Progenitor cell of endocrine pancreas (in vitro differentiated cells): ENCODE measurements around the gene TRAF3IP3. TPM values are rescaled to one million over a fixed set of nuclear protein-coding genes. Genes with fewer than 3 reads are reported as not detected.

Experiments
- DNase-seq: peaks from one replicate; pipeline ENCODE4 v3.0.0; 2021; ENCODE audit warnings: low spot score; ENCODE audit not compliant: unreplicated experiment
- H3K27ac Mint-ChIP-seq: 2 replicates; pipeline ENCODE4 v1.8.0; 2021; ENCODE audit warnings: mild to moderate bottlenecking, moderate library complexity, mixed read lengths
- H3K27me3 Mint-ChIP-seq: 2 replicates; pipeline ENCODE4 v1.8.0; 2021; ENCODE audit warnings: mixed read lengths
- H3K36me3 Mint-ChIP-seq: 2 replicates; pipeline ENCODE4 v1.8.0; 2022; ENCODE audit warnings: mixed read lengths; ENCODE audit not compliant: insufficient read depth
- H3K4me1 Mint-ChIP-seq: 2 replicates; pipeline ENCODE4 v1.8.0; 2021; ENCODE audit warnings: low read depth, mixed read lengths
- H3K4me3 Mint-ChIP-seq: 2 replicates; pipeline ENCODE4 v1.8.0; 2021; ENCODE audit warnings: low read depth, mild to moderate bottlenecking, moderate library complexity, mixed read lengths
- H3K9me3 Mint-ChIP-seq: 2 replicates; pipeline ENCODE4 v1.8.0; 2021; ENCODE audit warnings: low read depth, mixed read lengths
- CTCF ChIP-seq: fragments of 200-600 bp; sonication (generic); IDR thresholded peaks from one replicate; pipeline ENCODE4 v1.5.0; 2021; ENCODE audit warnings: antibody characterized with exemption, mild to moderate bottlenecking; ENCODE audit not compliant: unreplicated experiment
- total RNA-seq: library from RNA; stranded (reverse); gene quantifications from 2 replicates; pipeline ENCODE4 v1.2.1, GENCODE V29; 2021

TRAF3IP3 gene
- total RNA-seq, 1 donor from 2014 or later = not detected

- Mint-ChIP-seq H3K27ac (no peak overlapping the region), H3K4me3 (no peak overlapping the region), H3K4me1 (no peaks in the 10 kb centered on the region), H3K9me3 (no peaks in the 10 kb centered on the region), H3K27me3 (peaks cover 6% of the 10 kb centered on the region), H3K36me3 (no peaks in the 10 kb centered on the region)
- no peak for DNase-seq
- TF ChIP-seq CTCF = no peak
Measured at GRCh38 chr1:209710847-209711246, 45.0 kb upstream of the TRAF3IP3 start.

GRCh38 chr1:209714338-209714737, 41.5 kb upstream of the TRAF3IP3 start:
- Mint-ChIP-seq H3K36me3 (no peaks in the 10 kb centered on the region), H3K4me1 (no peaks in the 10 kb centered on the region), H3K27ac (no peak overlapping the region), H3K9me3 (no peaks in the 10 kb centered on the region), H3K4me3 (no peak overlapping the region), H3K27me3 (peaks cover 2% of the 10 kb centered on the region)
- no peak for DNase-seq
- TF ChIP-seq CTCF = no peak

- H3K27ac Mint-ChIP-seq = no peak overlapping the region
- no peak for TF ChIP-seq CTCF
- H3K9me3 Mint-ChIP-seq = no peaks in the 10 kb centered on the region
- no peaks in the 10 kb centered on the region for H3K4me1 Mint-ChIP-seq
- H3K4me3 Mint-ChIP-seq = no peak overlapping the region
- H3K36me3 Mint-ChIP-seq = no peaks in the 10 kb centered on the region
- DNase-seq = no peak
- H3K27me3 Mint-ChIP-seq = peaks cover 1% of the 10 kb centered on the region
Measured at GRCh38 chr1:209715314-209715713, 40.5 kb upstream of the TRAF3IP3 start.

GRCh38 chr1:209717818-209718217, 38.0 kb upstream of the TRAF3IP3 start:
- Mint-ChIP-seq H3K27me3 (no peaks in the 10 kb centered on the region), H3K36me3 (no peaks in the 10 kb centered on the region), H3K4me3 (no peak overlapping the region)

GRCh38 chr1:209720326-209720725, 35.5 kb upstream of the TRAF3IP3 start:
- Mint-ChIP-seq H3K4me3 (no peak overlapping the region), H3K27me3 (no peaks in the 10 kb centered on the region), H3K4me1 (no peaks in the 10 kb centered on the region), H3K27ac (no peak overlapping the region), H3K36me3 (no peaks in the 10 kb centered on the region), H3K9me3 (no peaks in the 10 kb centered on the region)
- TF ChIP-seq CTCF = no peak
- no peak for DNase-seq

More at GRCh38 chr1:209717818-209718217, 38.0 kb upstream of the TRAF3IP3 start:
- no peak for TF ChIP-seq CTCF
- Mint-ChIP-seq H3K9me3 (no peaks in the 10 kb centered on the region), H3K27ac (no peak overlapping the region), H3K4me1 (no peaks in the 10 kb centered on the region)
- DNase-seq = no peak
